ENCODE measurements around the gene AP3S1. TPM values are rescaled to one million over a fixed set of nuclear protein-coding genes. Genes with fewer than 3 reads are reported as not detected.
A peak's percentile ranks its signal among the peaks of the same experiment; 100 is the strongest.
"Not testable (repeated sequence)": the region's sequence is repeated elsewhere in the genome, so short reads cannot be mapped to it uniquely, and the experiment has no call there.

Gene AP3S1
- total and polyA plus RNA-seq, 4 donors = 86.5 to 273 (median 116) TPM

GRCh38 chr5:115858396-115858795 is 16.7 kb downstream of the AP3S1 start:
- Histone ChIP-seq H3K4me1 (ENCODE audit: control insufficient read depth in 1 of 2, insufficient read depth in 2 of 2, low read length in 2 of 2) (peaks cover 6 to 8% of the 10 kb centered on the region in 2 donors), H3K4me3 (ENCODE audit: low read length in 2 of 2) (no peak overlapping the region), H3K27me3 (ENCODE audit: control insufficient read depth in 1 of 2, insufficient read depth in 2 of 2, low read length in 1 of 2) (no peaks in the 10 kb centered on the region), H3K27ac (ENCODE audit: low read depth in 1 of 2, low read length in 2 of 2) (no peak overlapping the region), H3K9me3 (ENCODE audit: control insufficient read depth, low read length) (no peaks in the 10 kb centered on the region), H3K36me3 (ENCODE audit: control insufficient read depth in 1 of 2, insufficient read depth in 2 of 2, low read length in 1 of 2) (no peaks in the 10 kb centered on the region)
- 72 to 77% methylated on average over 3 of the region's 3 CpGs for WGBS, 2 donors
- ATAC-seq (ENCODE audit: low FRiP score) (no peak), DNase-seq (no peak)
- intact Hi-C loops (cut with DNase I) = no loop called here

DNA sequence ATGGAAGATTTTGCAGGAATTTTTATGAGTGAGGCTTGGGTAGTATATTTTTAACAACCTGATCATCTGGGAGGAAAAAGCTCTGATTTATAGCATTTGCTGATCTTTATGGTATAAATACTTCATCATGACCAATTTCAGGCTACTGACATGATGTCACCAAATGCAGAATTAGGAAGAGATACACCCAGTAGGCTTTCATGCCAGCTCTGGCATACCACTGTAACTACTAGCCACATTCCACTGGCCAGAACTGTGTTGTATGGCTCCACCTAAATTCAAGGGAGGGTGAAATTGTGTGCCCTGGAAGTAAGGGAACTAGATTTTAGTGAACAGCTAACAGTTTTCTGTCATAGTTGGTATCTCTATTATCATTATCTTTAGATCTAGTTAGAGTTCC is 17.6 kb downstream of the AP3S1 start:
- H3K9me3 ChIP-seq (ENCODE audit: control insufficient read depth, low read length) = no peaks in the 10 kb centered on the region
- no peaks in the 10 kb centered on the region for H3K36me3 ChIP-seq (ENCODE audit: control insufficient read depth in 1 of 2, insufficient read depth in 2 of 2, low read length in 1 of 2)
- no peak overlapping the region for H3K27ac ChIP-seq (ENCODE audit: low read depth in 1 of 2, low read length in 2 of 2)
- no peaks in the 10 kb centered on the region for H3K27me3 ChIP-seq (ENCODE audit: control insufficient read depth in 1 of 2, insufficient read depth in 2 of 2, low read length in 1 of 2)
- H3K4me1 ChIP-seq (ENCODE audit: control insufficient read depth in 1 of 2, insufficient read depth in 2 of 2, low read length in 2 of 2) = peaks cover 6 to 8% of the 10 kb centered on the region in 2 donors
- DNase-seq (no peak), ATAC-seq (ENCODE audit: low FRiP score) (no peak)
- intact Hi-C loops (cut with DNase I) = no loop called here
- H3K4me3 ChIP-seq (ENCODE audit: low read length in 2 of 2) = no peak overlapping the region

DNA sequence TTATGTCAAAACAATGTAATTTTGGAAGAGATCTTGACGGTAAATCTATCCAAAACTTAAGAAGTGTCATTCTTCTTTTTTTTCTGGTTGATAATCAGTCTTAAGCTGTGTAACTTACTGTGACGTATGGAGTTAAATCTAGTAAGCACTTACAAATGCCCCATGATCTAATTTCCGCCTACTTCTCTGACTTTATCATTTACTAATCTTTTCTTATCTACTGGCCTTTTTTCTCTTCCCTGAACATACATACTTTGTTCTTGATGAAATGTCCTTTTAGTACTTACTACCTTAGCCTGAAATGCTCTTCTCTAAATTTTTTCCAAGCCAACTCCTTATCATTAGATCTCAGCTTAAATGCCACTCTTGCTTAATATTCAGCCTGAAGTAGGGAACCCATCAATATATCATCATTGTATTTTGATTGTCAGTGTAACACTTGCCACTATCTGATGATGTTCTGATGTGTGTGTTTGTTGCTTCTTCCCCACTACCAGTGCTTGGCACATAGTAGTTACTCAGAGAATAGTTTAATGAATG is 27.6 kb downstream of the AP3S1 start:
- DNase-seq (no peak), ATAC-seq (ENCODE audit: low FRiP score) (no peak)
- WGBS, 2 donors = 44 to 54% methylated on average over 3 of the region's 3 CpGs
- Histone ChIP-seq H3K27me3 (ENCODE audit: control insufficient read depth in 1 of 2, insufficient read depth in 2 of 2, low read length in 1 of 2) (no peaks in the 10 kb centered on the region), H3K4me3 (ENCODE audit: low read length in 2 of 2) (no peak overlapping the region), H3K4me1 (ENCODE audit: control insufficient read depth in 1 of 2, insufficient read depth in 2 of 2, low read length in 2 of 2) (no peaks in the 10 kb centered on the region), H3K36me3 (ENCODE audit: control insufficient read depth in 1 of 2, insufficient read depth in 2 of 2, low read length in 1 of 2) (no peaks in the 10 kb centered on the region), H3K9me3 (ENCODE audit: control insufficient read depth, low read length) (no peaks in the 10 kb centered on the region), H3K27ac (ENCODE audit: low read depth in 1 of 2, low read length in 2 of 2) (no peak overlapping the region)
- intact Hi-C loops (cut with DNase I) = no loop called here

DNA sequence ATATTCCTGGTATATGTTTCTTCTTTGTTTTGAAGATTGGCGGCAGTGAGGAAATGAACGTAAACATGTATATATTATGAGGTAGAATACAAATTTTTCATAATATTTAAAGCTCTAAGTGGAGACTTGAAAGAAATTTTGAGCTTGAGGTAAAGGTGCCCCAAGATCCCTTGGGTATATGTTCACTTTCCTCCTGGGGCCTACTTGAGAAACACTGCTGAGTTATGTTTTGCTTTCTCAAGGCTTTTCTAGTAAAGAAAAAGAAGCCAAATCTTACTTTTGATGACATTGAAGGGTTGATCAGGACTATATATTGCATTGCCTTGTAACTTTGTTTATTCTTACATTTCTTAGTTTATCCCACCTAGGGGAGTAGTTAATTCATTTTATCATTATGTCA is 30.7 kb downstream of the AP3S1 start:
- H3K4me3 ChIP-seq (ENCODE audit: low read length in 2 of 2) = no peak overlapping the region
- intact Hi-C loops (cut with DNase I) = no loop called here
- ATAC-seq (ENCODE audit: low FRiP score) (no peak), DNase-seq (no peak)
- H3K9me3 ChIP-seq (ENCODE audit: control insufficient read depth, low read length) = no peaks in the 10 kb centered on the region
- 91 to 94% methylated on average over 2 of the region's 2 CpGs for WGBS, 2 donors
- H3K36me3 ChIP-seq (ENCODE audit: control insufficient read depth in 1 of 2, insufficient read depth in 2 of 2, low read length in 1 of 2) = peaks cover 0 to 3% of the 10 kb centered on the region in 2 donors
- no peaks in the 10 kb centered on the region for H3K27me3 ChIP-seq (ENCODE audit: control insufficient read depth in 1 of 2, insufficient read depth in 2 of 2, low read length in 1 of 2)
- H3K4me1 ChIP-seq (ENCODE audit: control insufficient read depth in 1 of 2, insufficient read depth in 2 of 2, low read length in 2 of 2) = no peaks in the 10 kb centered on the region
- no peak overlapping the region for H3K27ac ChIP-seq (ENCODE audit: low read depth in 1 of 2, low read length in 2 of 2)

DNA sequence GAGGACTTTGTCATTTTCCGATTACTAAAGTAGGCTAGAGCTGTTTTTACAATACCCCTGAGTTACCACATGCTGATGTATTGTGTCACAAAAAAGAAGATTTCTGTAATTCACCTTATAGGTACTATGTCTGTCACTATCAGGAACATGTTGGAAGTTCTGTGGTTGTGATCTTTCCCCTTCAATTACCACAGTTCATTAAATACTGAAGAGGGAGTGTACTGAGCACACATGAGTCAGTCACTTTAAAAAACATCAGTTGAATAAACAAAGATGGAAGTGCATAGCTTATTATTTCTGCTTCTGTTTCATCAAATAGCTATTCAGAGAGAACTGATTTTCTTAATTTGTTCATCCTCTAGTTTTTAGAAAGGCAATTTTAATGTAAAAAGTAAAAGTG is 31.7 kb downstream of the AP3S1 start:
- no peaks in the 10 kb centered on the region for H3K9me3 ChIP-seq (ENCODE audit: control insufficient read depth, low read length)
- DNase-seq = no peak
- H3K4me3 ChIP-seq (ENCODE audit: low read length in 2 of 2) = no peak overlapping the region
- 66 to 69% methylated on average over 1 of the region's 1 CpG for WGBS, 2 donors
- H3K27me3 ChIP-seq (ENCODE audit: control insufficient read depth in 1 of 2, insufficient read depth in 2 of 2, low read length in 1 of 2) = no peaks in the 10 kb centered on the region
- no peaks in the 10 kb centered on the region for H3K4me1 ChIP-seq (ENCODE audit: control insufficient read depth in 1 of 2, insufficient read depth in 2 of 2, low read length in 2 of 2)
- intact Hi-C loops (cut with DNase I) = no loop called here
- H3K27ac ChIP-seq (ENCODE audit: low read depth in 1 of 2, low read length in 2 of 2) = no peak overlapping the region
- H3K36me3 ChIP-seq (ENCODE audit: control insufficient read depth in 1 of 2, insufficient read depth in 2 of 2, low read length in 1 of 2) = peaks cover 0 to 3% of the 10 kb centered on the region in 2 donors
- ATAC-seq (ENCODE audit: low FRiP score) = no peak

DNA sequence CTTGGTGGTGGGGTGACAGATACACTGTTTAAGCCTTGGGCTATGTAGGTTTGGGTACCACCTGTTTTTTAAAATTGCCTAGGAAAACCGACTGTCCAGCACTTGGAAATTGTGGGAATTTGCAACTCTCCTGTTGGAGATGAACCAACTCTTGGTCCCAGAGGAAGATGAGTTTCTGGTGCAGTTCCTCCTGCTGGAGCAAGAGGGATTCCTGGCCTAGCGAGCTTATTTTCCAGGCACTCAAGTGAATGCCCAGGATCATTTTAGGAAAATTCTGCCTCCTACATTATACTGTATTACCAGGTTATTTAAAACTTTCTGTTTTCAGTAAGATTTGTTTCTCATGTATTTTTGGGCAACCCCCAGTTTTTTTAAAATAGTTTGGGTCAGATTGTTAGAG is 33.7 kb downstream of the AP3S1 start:
- Histone ChIP-seq H3K27ac (ENCODE audit: low read depth in 1 of 2, low read length in 2 of 2) (no peak overlapping the region), H3K9me3 (ENCODE audit: control insufficient read depth, low read length) (no peaks in the 10 kb centered on the region), H3K4me3 (ENCODE audit: low read length in 2 of 2) (no peak overlapping the region), H3K4me1 (ENCODE audit: control insufficient read depth in 1 of 2, insufficient read depth in 2 of 2, low read length in 2 of 2) (no peaks in the 10 kb centered on the region), H3K27me3 (ENCODE audit: control insufficient read depth in 1 of 2, insufficient read depth in 2 of 2, low read length in 1 of 2) (no peaks in the 10 kb centered on the region), H3K36me3 (ENCODE audit: control insufficient read depth in 1 of 2, insufficient read depth in 2 of 2, low read length in 1 of 2) (peaks cover 0 to 3% of the 10 kb centered on the region in 2 donors)
- no peak for ATAC-seq (ENCODE audit: low FRiP score)
- DNase-seq = no peak
- 70 to 72% methylated on average over 2 of the region's 2 CpGs for WGBS, 2 donors
- intact Hi-C loops (cut with DNase I) = no loop called here

GRCh38 chr5:115877342-115877741 is 35.6 kb downstream of the AP3S1 start:
- H3K27me3 ChIP-seq (ENCODE audit: control insufficient read depth in 1 of 2, insufficient read depth in 2 of 2, low read length in 1 of 2); H3K9me3 ChIP-seq (ENCODE audit: control insufficient read depth, low read length); H3K27ac ChIP-seq (ENCODE audit: low read depth in 1 of 2, low read length in 2 of 2); DNase-seq; H3K4me1 ChIP-seq (ENCODE audit: control insufficient read depth in 1 of 2, insufficient read depth in 2 of 2, low read length in 2 of 2); intact Hi-C loops (cut with DNase I); H3K36me3 ChIP-seq (ENCODE audit: control insufficient read depth in 1 of 2, insufficient read depth in 2 of 2, low read length in 1 of 2); H3K4me3 ChIP-seq (ENCODE audit: low read length in 2 of 2); ATAC-seq (ENCODE audit: low FRiP score): not testable (repeated sequence)
- WGBS, 2 donors = 97 to 98% methylated on average over 5 of the region's 5 CpGs

GRCh38 chr5:115882434-115882833 is 40.7 kb downstream of the AP3S1 start:
- H3K36me3 ChIP-seq (ENCODE audit: control insufficient read depth in 1 of 2, insufficient read depth in 2 of 2, low read length in 1 of 2); H3K27me3 ChIP-seq (ENCODE audit: control insufficient read depth in 1 of 2, insufficient read depth in 2 of 2, low read length in 1 of 2); H3K4me1 ChIP-seq (ENCODE audit: control insufficient read depth in 1 of 2, insufficient read depth in 2 of 2, low read length in 2 of 2); H3K27ac ChIP-seq (ENCODE audit: low read depth in 1 of 2, low read length in 2 of 2); ATAC-seq (ENCODE audit: low FRiP score); H3K9me3 ChIP-seq (ENCODE audit: control insufficient read depth, low read length); intact Hi-C loops (cut with DNase I); H3K4me3 ChIP-seq (ENCODE audit: low read length in 2 of 2): not testable (repeated sequence)
- DNase-seq = peak in 1 of 2 donors; percentile 40
- WGBS, 2 donors = 94% methylated on average over 8 of the region's 8 CpGs

DNA sequence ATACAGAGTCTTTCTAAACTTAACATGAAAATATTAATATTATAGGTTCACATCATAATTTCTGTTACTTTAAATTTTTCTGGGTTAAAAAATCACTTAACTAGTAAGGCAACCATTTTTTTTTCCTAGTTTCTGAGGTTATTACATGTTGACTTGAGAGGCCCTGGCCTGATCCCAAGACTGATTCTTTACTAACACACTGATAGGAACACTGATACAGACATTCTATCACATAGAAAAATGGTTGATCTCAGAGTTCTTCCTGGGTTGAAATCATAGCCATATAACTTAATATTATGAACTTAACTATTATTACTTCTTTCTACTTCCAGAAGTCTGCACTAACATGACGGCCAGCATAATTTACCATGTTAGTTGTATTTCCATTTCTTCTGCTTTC is 43.0 kb downstream of the AP3S1 start:
- Histone ChIP-seq H3K9me3 (ENCODE audit: control insufficient read depth, low read length) (no peaks in the 10 kb centered on the region), H3K27me3 (ENCODE audit: control insufficient read depth in 1 of 2, insufficient read depth in 2 of 2, low read length in 1 of 2) (no peaks in the 10 kb centered on the region), H3K36me3 (ENCODE audit: control insufficient read depth in 1 of 2, insufficient read depth in 2 of 2, low read length in 1 of 2) (no peaks in the 10 kb centered on the region), H3K27ac (ENCODE audit: low read depth in 1 of 2, low read length in 2 of 2) (no peak overlapping the region), H3K4me1 (ENCODE audit: control insufficient read depth in 1 of 2, insufficient read depth in 2 of 2, low read length in 2 of 2) (no peaks in the 10 kb centered on the region), H3K4me3 (ENCODE audit: low read length in 2 of 2) (no peak overlapping the region)
- no peak for DNase-seq
- WGBS, 2 donors = 55 to 73% methylated on average over 1 of the region's 1 CpG
- intact Hi-C loops (cut with DNase I) = loop anchor here in 1 of 2 donors (5.0 kb wide), 1 partner anchor 148 kb away; the partner anchor contains the start of gene ARL14EPL
- ATAC-seq (ENCODE audit: low FRiP score) = no peak

All from aorta (tissue), 5 donors.